HG03108 (cell line): ENCODE results near the gene SPRY2.

Source experiments
- ATAC-seq: cut with Tn5 transposase; IDR thresholded peaks from one replicate; pipeline ENCODE4 v1.9.1; 2021; ENCODE audit warnings: moderate library complexity; ENCODE audit not compliant: unreplicated experiment

The SPRY2 gene, protein sequence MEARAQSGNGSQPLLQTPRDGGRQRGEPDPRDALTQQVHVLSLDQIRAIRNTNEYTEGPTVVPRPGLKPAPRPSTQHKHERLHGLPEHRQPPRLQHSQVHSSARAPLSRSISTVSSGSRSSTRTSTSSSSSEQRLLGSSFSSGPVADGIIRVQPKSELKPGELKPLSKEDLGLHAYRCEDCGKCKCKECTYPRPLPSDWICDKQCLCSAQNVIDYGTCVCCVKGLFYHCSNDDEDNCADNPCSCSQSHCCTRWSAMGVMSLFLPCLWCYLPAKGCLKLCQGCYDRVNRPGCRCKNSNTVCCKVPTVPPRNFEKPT

DNA sequence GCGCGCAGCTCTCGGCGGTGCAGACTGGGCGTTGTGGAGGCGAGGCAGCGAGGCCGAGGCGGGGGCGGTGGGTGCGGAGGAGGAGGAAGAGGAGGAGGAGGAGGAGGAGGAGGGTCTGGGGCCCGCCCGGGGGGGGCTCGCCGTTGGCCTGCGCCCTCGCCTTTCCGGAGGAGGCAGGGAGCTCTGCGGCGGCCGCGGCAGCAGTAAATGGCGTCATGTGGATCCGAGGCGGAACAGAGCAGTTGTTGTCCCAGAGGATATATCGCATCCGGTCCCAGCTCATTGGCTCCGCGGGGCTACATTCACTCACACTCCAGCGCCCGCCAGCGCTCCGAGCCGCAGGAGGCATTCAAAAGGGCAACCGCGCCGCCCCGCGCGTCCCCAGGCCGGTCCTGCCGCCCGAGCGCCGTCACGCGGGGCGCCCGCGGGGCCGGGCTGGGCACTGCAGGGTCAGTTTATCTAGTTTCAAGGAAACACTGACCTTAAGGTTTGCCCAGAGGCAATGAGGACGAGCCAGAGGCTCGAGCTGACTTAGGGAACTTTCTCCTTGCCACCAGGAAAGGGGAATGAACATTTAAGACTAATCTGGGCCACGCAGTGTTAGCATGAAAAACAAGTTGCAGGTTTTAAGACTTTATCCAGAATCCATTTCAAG, at the start of gene SPRY2:
SPRY2 (minus strand) TSS at position 26 of the 655 bp plus-strand sequence. CDS start 3,421 bp downstream, outside the sequence.
- ATAC-seq = peak; percentile 52

DNA sequence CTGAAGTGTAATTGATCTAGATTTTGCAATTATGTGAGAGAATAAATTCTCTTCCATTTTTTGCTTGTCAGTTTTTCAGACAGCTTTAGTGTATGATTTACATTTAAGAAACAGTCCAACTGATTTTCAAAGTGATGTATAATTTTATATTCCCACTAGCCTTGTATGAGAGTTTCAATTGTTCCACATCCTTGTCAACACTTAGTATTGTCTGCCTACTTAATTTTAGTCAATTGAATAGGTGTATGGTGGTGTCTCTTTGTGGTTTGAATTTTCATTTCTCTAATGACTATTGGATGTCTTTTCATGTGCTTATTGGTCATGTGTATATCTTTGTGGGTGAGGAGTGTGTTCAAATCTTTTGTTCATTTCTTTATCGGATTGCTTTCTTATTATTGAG, 49.4 kb upstream of the SPRY2 start:
- no peak for ATAC-seq

GRCh38 chr13:80389073-80390038, 48.4 kb upstream of the SPRY2 start:
- ATAC-seq = no peak

GRCh38 chr13:80388506-80388905, 47.6 kb upstream of the SPRY2 start:
- no peak for ATAC-seq

GRCh38 chr13:80386592-80386991, 45.7 kb upstream of the SPRY2 start:
- no peak for ATAC-seq

DNA sequence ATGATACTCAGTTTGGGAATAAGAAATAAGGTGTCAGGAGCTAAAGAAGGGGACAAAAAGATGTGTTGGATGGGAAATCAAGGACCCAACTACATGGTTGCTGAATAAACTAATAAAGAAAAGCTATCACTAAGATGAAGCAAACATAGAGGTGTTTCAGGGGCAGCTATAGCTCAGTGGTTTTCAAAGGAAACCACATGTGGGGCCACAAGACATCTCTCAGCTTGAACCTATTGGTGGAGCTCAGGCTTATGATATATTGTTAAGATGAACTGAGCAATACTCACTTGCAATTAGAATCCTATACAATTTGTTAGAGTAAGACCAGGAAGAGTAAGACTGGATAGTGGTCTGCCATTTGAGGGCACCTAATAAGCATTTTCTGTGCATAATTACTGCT, 45.1 kb upstream of the SPRY2 start:
- ATAC-seq = no peak

DNA sequence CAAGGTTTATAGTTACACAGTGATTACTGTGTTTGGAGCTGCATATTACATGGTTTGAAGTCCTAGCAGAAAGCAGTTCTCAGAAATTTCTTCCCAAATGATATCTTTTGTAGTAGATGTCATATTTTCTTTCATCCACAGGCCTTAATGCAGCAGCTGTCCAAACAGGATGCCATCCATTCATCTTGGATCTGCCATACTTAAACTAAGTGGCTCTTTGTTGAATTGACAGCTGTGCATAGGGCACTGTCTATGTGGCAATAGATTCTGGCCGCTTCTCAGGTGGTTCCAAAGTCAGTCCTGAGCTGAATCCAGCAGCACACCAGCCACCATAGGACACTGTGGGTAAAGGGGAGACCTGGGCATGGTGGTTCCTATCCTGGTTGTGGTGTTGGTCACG, 41.6 kb upstream of the SPRY2 start:
- ATAC-seq = no peak

DNA sequence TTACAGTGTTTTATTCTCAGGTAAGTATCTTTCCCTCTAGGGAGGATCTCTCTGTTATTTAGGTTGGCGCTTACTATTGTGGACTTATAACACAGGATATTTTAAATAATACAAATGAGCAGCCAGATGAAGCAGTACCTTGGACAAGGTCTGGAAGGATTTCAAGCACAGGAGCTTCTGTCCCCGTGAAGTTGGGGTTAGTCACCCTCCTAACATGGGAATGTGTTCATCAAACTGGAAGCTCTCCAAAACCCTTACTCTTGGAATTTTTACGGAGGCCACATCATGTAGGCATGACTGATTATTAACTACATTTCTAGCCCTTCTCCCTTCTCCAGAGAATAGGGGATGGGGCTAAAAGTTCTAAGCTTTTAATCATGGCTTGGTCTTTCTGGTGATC, 38.3 kb upstream of the SPRY2 start:
- no peak for ATAC-seq

DNA sequence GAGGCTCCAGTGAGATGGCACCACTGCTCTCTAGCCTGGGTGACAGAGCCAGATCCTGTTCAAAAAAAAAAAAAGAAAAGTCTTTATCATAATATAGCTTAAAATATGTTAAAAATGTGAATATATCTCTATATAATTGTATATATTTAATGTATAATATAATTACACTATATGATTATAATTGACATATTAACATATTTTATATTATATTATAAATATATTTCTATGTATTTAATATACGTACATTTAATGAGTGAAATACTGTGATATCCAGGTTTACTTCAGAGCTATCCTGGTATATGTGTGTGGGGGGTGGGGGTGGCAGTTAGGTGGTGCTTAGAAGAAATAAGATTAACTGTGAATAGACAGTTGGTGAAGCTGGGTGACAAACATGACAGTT, 35.6 kb upstream of the SPRY2 start:
- ATAC-seq = no peak

GRCh38 chr13:80374901-80375300, 34.0 kb upstream of the SPRY2 start:
- no peak for ATAC-seq

DNA sequence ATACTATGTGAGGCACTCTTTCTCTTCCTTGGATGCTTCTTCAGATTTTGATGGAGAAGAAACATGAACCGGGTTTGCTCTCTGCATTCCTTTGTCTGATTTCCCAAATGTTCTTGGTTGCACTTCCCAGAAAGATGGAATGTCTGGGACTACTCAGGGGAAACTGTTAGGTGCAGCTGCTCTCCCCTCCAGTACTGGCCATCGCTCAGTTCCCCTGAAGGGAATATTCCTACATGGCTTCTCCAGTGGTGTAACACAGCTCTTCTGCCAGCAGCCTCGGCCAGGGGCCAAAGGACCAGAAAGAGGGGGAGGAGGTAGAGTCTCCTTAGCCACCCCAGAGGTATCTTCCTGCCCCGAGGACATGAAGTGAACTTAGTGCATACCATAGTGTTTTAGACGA, 33.5 kb upstream of the SPRY2 start:
- no peak for ATAC-seq

DNA sequence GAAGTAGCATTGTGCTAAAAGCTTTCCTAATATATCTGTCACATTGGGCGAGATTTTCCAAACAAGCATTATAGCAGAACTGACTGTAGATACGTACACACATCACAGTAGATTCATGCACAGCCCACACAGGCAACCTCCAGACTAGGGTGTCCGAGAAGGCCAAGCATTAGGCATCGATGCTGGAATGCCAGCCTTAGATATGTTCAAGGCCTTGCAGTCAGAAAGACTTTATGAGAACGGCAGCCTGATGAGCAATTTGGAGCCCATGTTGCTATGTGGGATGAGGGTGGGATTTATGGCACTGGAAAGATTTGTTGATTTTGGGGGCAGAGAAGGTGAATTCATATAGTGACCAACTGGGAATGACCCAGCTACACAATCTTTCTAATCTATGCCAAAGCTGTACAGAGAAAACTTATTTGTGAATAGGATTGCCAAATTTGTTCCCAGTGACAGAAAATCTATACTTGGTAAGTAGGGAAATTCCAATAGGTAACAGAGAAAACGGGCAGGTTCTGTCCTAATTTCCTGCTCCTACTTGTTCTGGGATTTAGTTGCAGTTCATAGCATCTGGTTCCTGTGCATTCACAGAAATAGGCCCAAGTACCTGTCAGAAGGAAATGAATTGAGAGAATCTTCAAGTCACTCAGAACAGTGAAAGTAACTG, 31.0 kb upstream of the SPRY2 start:
- ATAC-seq = no peak

DNA sequence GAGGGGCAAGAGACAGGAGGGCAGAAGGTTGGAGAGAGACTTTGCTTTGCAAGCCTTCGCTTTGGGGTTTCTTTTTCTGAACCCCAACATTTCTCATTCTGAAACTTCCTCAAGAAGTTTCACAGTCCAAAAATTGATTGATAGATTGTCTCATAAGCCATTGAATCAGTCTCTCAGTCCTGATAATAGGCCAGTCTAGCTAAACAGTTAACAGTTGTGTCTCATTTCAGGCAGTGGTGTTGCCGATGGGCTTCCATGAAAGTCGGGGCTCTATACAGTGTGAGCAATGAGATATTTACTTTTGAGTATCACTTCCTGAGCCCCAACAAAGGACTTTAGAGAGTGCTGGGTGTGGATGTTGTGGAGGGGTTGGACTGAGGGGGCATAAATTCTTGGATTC, 26.5 kb upstream of the SPRY2 start:
- no peak for ATAC-seq

DNA sequence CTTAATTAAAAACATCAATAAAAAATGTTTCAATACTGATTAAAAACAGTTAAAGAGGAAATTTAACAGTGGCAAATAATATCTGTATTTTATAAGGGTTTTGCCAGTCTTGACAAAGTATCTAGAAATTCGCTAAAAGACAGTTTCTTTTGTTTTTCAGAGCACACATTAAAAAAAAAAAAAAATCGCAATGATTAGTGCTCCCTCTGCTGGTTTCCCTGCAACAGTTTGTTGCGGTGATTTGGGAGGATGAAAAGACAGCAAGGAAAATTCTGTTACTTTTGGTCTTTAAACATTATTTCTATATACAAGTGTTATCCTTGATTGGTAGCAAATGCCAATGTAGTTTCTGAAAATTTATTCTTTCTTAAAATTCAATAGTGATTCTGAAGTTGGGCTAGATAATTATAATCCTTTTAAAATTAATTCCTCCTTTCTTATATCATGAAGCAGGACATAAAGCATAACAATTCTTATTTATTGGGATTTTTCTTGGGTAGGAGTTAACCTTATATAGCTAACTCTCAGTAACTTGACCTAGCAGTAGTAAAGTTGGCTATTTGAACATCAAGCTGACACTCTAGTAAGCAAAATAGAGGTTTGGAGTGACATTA, 23.1 kb upstream of the SPRY2 start:
- ATAC-seq = no peak

DNA sequence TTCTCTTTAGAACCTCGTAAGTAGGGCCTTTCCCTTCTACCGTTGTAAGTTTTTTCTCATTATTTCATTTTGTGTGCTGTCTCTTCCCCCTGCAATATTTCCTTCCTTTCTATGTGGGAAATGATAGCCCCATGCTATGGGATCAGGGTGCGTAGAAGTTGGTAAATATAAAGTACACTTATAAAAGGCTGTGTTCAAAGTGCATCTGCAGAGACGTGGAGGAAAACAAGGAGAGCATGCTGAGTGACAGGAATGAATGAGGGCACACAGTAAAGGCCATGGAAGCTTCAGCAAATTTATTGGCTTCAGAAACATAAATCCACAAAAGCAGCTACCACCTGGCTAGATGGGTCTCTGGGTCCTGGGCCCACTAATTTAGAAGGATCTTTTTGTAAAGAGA, 21.6 kb upstream of the SPRY2 start:
- no peak for ATAC-seq

DNA sequence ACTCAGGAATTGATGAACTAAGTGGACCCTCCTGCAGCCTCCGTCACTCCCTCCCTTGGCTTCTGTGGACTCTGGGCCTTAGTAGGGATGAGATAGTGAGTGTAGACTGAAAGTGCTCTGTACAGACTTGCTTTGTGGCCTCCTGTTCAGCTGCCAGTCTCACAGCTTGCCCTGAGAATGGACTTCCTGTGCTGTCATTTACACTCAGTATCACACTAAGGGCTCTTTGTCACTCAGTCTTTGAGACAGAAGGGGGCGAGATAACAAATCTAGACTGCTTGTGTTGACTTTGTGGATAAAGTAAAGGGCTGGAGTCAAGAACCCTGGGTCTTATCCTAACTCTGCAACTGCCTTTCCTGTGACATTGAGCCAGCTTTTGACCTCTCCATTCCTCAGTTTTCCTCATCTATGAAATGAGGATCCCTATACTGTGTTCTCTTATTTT, 21.0 kb upstream of the SPRY2 start:
- peak; percentile 84 for ATAC-seq

GRCh38 chr13:80361298-80361697, 20.4 kb upstream of the SPRY2 start:
- ATAC-seq = no peak

- ATAC-seq = no peak
Measured at GRCh38 chr13:80360453-80360800, 19.5 kb upstream of the SPRY2 start.

- no peak for ATAC-seq
Measured at GRCh38 chr13:80359778-80360452, 19.0 kb upstream of the SPRY2 start.

DNA sequence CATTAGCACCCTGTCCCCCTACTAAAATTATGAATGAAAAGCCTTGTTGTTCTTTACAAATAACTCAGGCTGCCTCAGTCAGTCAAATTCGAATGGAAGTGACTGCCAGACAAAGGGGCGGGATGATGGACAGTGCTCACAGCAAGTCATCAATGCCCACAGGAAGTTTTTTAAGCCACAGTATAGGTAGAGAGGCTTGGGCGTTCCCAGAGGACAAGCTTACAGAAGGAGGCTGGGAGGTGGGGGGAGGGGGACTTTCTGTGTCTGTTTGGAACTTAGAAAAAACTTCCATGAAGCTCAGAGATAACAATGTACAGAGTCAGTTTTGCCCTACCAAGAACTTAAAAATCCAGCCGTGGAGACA, 18.5 kb upstream of the SPRY2 start:
- ATAC-seq = no peak
